ENCODE results near the gene PTPN23. TPM values are rescaled to one million over a fixed set of nuclear protein-coding genes. Genes with fewer than 3 reads are reported as not detected.
"Not testable (repeated sequence)": the region's sequence is repeated elsewhere in the genome, so short reads cannot be mapped to it uniquely, and the experiment has no call there.

The PTPN23 gene
- total RNA-seq, 1 donor from 2014 or later, result 50.3 TPM

DNA sequence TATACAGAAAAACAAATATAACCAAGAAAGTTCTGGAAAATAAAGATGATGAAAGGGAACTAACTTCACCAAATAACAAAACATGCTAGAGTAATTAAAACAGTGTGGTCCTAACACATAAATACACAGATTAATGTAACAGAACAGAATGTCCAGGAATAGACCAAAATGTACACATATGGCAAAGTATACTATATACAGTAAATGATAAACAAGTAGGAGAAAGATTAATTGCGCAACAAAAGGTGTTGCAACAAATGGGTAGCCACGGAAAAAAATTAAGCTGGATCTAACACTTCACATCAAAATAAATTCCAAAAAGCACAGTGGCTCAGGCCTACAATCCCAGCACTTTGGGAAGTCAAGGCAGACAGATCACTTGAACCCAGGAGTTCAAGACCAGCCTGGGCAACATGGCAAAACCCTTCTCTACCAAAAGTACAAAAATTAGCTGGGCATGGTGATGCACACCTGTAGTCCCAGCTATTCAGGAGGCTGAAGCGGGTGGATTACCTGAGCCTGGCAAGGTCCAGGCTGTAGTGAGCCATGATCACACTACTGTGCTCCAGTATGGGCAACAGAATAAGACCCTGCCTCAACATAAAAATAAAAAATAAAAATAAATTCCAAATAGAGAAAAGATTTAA, 75.1 kb downstream of the PTPN23 start:
- Mint-ChIP-seq H3K4me1 (peaks cover 9% of the 10 kb centered on the region), H3K9me3 (peaks cover 5% of the 10 kb centered on the region), H3K36me3 (ENCODE audit: low read depth) (peaks cover 11% of the 10 kb centered on the region), H3K4me3 (no peak overlapping the region), H3K27me3 (no peaks in the 10 kb centered on the region), H3K27ac (no peak overlapping the region)
- ChIA-PET CTCF (no interaction called here), POLR2A (no interaction called here)
- intact Hi-C loops (cut with micrococcal nuclease), result no loop called here
- TF ChIP-seq, protein P1, sequence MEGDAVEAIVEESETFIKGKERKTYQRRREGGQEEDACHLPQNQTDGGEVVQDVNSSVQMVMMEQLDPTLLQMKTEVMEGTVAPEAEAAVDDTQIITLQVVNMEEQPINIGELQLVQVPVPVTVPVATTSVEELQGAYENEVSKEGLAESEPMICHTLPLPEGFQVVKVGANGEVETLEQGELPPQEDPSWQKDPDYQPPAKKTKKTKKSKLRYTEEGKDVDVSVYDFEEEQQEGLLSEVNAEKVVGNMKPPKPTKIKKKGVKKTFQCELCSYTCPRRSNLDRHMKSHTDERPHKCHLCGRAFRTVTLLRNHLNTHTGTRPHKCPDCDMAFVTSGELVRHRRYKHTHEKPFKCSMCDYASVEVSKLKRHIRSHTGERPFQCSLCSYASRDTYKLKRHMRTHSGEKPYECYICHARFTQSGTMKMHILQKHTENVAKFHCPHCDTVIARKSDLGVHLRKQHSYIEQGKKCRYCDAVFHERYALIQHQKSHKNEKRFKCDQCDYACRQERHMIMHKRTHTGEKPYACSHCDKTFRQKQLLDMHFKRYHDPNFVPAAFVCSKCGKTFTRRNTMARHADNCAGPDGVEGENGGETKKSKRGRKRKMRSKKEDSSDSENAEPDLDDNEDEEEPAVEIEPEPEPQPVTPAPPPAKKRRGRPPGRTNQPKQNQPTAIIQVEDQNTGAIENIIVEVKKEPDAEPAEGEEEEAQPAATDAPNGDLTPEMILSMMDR (IDR thresholded peaks at IDR 0.05), result no peak
- no peak for DNase-seq
- ATAC-seq (ENCODE audit: low read depth), result no peak

DNA sequence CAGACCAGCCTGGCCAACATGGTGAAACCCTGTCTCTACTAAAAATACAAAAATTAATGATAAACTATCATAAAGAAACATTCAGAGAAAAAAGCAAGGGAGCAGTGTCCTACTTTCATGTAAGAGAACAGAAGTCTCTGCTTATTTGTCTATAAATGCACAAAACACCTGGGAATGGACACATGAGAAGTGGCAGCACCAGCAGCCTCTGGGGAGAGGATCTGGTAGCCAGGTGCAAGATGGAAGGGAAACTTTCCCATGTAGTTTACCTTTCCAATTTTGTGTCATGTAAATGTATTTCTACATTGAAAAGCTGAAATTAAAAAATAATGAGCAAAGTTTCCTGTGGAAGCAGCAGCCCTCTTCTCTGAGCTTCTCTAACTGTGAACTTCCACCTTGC, 76.2 kb downstream of the PTPN23 start:
- DNase-seq (no peak), ATAC-seq (ENCODE audit: low read depth) (no peak)
- Mint-ChIP-seq H3K4me1 (peaks cover 7% of the 10 kb centered on the region), H3K36me3 (ENCODE audit: low read depth) (peaks cover 11% of the 10 kb centered on the region), H3K9me3 (peaks cover 5% of the 10 kb centered on the region), H3K27me3 (no peaks in the 10 kb centered on the region), H3K4me3 (no peak overlapping the region), H3K27ac (no peak overlapping the region)
- CTCF ChIA-PET, result no interaction called here
- POLR2A ChIA-PET, result no interaction called here
- TF ChIP-seq, protein P1 (IDR thresholded peaks at IDR 0.05), result no peak
- intact Hi-C loops (cut with micrococcal nuclease), result no loop called here

DNA sequence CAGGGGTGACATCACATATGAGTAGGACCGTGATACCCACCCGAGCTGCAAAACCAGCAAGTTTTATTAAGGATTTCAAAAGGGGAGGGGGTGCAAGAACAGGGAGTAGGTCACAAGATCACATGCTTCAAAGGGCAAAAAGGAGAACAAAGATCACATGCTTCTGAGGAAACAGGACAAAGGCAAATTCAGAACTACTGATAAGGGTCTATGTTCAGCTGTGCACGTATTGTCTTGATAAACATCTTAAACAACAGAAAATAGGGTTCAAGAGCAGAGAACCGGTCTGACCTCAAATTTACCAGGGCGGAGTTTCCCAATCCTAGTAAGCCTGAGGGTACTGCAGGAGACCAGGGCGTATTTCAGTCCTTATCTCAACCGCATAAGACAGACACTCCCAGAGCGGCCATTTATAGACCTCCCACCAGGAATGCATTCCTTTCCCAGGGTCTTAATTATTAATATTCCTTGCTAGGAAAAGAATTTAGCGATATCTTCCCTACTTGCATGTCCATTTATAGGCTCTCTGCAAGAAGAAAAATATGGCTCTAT, 78.8 kb downstream of the PTPN23 start:
- intact Hi-C loops (cut with micrococcal nuclease); CTCF ChIA-PET; H3K4me3 Mint-ChIP-seq; H3K27ac Mint-ChIP-seq; H3K27me3 Mint-ChIP-seq; DNase-seq; POLR2A ChIA-PET; ATAC-seq (ENCODE audit: low read depth); H3K9me3 Mint-ChIP-seq: not testable (repeated sequence)
- peaks cover 14% of the 10 kb centered on the region for H3K36me3 Mint-ChIP-seq (ENCODE audit: low read depth)
- H3K4me1 Mint-ChIP-seq, result peaks cover 21% of the 10 kb centered on the region

Other genes starting within 250 kb of the PTPN23 start
- 56.9 and 65.7 TPM in 2 replicates for gene SETD2, start 216.9 kb upstream of the PTPN23 start, total RNA-seq
- 2.3 and 2.5 TPM in 2 replicates for gene KIF9, start 98.2 kb upstream of the PTPN23 start, total RNA-seq
- 36.6 and 38.0 TPM in 2 replicates for gene KLHL18, start 98.1 kb upstream of the PTPN23 start, total RNA-seq
- 82.5 and 84.3 TPM in 2 replicates for gene SCAP, start 94.9 kb downstream of the PTPN23 start, total RNA-seq
- gene ELP6, start 132.7 kb downstream of the PTPN23 start, total RNA-seq, result 37.8 and 45.4 TPM in 2 replicates
- gene CSPG5, start 197.8 kb downstream of the PTPN23 start, total RNA-seq, result 0.09 and 0.20 TPM in 2 replicates